Measurements from ENCODE around the gene FKBP6. TPM values are rescaled to one million over a fixed set of nuclear protein-coding genes. Genes with fewer than 3 reads are reported as not detected.
"Not testable (repeated sequence)": the region's sequence is repeated elsewhere in the genome, so short reads cannot be mapped to it uniquely, and the experiment has no call there.

Gene FKBP6
- total RNA-seq, 1 experiment from 2014 or later: not detected

GRCh38 chr7:73376262-73376661, 48.3 kb downstream of the FKBP6 start:
- DNase-seq (ENCODE audit: low read depth); in situ Hi-C loops (cut with HindIII; ENCODE audit: low pct_unique_long_range_greater_than_20kb, low sequenced_read_pairs): not testable (repeated sequence)

GRCh38 chr7:73376671-73377412, 48.9 kb downstream of the FKBP6 start:
- no peak for DNase-seq (ENCODE audit: low read depth)
- in situ Hi-C loops (cut with HindIII; ENCODE audit: low pct_unique_long_range_greater_than_20kb, low sequenced_read_pairs): no loop called here

DNA sequence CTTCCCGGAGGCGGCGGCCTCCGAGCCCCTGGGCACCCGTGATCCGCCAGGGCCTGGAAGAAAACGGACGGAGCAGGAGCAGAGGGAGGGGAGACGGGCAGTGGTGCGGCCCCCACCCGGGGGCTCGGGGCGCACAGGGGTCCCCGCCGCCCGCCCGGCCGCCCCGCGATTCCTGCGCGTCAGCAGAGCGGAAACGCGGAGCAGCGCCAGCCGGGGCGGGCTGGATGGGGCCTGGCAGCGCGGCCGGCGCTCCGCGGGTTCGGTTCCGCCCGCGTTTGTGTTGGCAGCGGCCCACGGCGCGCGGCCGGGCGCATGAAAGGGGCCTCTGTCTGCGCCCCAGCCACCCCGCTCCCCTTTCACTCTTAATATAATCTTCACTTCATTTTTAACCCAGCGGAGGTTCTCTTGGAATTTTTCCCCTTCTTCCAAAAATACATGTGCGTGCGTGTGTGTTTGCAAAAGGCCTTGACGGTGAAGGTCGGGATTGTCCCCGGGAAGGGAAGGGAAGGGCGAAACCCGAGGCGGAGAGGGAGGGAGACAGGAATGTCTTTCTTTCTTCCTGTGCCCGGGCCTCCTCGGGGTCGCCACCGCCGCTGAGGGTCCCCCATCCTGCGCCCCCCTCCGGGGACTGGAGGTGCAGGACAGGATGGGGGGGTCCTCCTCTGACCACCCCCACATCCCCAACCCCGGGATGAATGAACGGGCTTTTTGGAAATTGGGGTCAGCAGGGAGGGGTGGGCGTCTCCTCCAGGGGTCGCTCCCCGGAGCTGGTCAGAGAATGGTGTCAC, 49.6 kb downstream of the FKBP6 start:
- in situ Hi-C loops (cut with HindIII; ENCODE audit: low pct_unique_long_range_greater_than_20kb, low sequenced_read_pairs): not testable (repeated sequence)

GRCh38 chr7:73382934-73383503, 55.1 kb downstream of the FKBP6 start:
- no peak for DNase-seq (ENCODE audit: low read depth)
- in situ Hi-C loops (cut with HindIII; ENCODE audit: low pct_unique_long_range_greater_than_20kb, low sequenced_read_pairs): no loop called here

More for the DNA sequence above, 49.6 kb downstream of the FKBP6 start:
- DNase-seq (ENCODE audit: low read depth): not testable (repeated sequence)

DNA sequence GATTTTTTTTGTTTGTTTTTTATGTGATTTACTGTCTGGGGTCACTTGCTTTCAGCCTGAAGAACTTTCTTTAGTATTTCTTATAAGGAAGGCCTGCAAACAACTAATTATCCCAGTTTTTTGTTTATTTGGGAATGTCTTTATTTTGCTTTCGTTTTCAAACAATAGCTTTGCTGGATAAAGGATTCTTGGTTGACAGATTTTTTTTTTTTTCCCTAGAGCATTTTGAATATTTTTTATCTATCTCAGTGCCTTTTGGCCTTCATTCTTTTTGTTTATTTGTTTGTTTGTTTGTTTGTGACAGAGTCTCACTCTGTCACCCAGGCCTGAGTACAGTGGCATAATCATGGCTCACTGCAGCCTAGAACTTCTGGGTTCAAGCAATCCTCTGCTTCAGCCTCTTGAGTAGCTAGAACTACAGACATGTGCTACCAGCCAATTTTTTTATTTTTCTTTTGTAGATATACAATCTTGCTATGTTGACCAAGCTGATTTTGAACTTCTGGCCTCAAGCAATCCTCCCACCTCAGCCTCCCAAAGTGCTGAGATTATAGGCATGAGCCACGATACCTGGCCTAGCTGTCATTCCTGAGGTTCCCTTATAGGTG, 59.4 kb downstream of the FKBP6 start:
- in situ Hi-C loops (cut with HindIII; ENCODE audit: low pct_unique_long_range_greater_than_20kb, low sequenced_read_pairs): no loop called here
- DNase-seq (ENCODE audit: low read depth): no peak

DNA sequence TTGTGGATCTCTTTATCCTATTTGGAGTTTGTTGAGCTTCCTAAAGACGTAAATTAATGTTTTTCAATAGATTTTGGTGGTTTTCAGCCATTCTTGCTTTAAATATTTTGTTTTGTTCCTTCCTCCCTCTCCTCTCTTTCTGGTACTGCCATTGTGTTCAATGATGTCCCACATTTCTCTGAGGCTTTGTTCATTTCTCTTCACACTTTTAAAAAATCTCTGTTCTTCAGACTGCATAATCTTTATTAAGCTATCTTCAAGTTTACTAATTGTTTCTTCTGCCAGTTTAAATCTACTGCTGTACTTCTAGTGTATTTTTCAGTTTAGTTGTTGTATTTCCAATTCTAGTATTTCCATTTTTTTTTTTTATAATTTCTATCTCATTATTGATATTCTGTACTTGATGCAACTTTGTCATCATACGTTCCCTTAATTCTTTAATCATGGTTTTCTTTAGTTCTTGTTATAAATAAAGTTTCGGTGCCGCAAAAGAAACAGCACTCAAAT, 60.0 kb downstream of the FKBP6 start:
- DNase-seq (ENCODE audit: low read depth): no peak
- in situ Hi-C loops (cut with HindIII; ENCODE audit: low pct_unique_long_range_greater_than_20kb, low sequenced_read_pairs): no loop called here

DNA sequence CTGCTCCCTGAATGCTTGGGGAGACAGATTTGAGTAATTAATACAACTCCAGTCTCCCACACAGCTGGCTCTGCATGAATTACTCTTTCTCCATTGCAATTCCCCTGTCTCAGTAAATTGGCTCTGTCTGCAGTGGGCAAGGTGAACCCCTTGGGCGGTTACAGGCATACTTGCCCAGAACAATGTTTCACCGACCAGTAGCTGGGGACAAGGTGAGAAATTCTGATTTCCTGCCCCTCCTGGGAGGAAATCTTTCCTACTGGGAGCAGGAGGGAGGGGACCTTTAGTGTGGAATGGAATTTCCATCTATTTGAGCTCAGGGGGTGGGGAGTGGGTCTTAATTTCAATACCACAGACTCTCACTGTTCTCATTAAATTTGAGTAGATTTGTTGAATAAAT, 63.4 kb downstream of the FKBP6 start:
- DNase-seq (ENCODE audit: low read depth): no peak
- in situ Hi-C loops (cut with HindIII; ENCODE audit: low pct_unique_long_range_greater_than_20kb, low sequenced_read_pairs): no loop called here

- in situ Hi-C loops (cut with HindIII; ENCODE audit: low pct_unique_long_range_greater_than_20kb, low sequenced_read_pairs): no loop called here
- DNase-seq (ENCODE audit: low read depth): no peak
Measured at GRCh38 chr7:73394422-73394821, 66.5 kb downstream of the FKBP6 start.

GRCh38 chr7:73395538-73396503, 67.9 kb downstream of the FKBP6 start:
- no peak for DNase-seq (ENCODE audit: low read depth)
- in situ Hi-C loops (cut with HindIII; ENCODE audit: low pct_unique_long_range_greater_than_20kb, low sequenced_read_pairs): no loop called here

- in situ Hi-C loops (cut with HindIII; ENCODE audit: low pct_unique_long_range_greater_than_20kb, low sequenced_read_pairs): no loop called here
- no peak for DNase-seq (ENCODE audit: low read depth)
Measured at GRCh38 chr7:73397521-73398281, 69.7 kb downstream of the FKBP6 start.

DNA sequence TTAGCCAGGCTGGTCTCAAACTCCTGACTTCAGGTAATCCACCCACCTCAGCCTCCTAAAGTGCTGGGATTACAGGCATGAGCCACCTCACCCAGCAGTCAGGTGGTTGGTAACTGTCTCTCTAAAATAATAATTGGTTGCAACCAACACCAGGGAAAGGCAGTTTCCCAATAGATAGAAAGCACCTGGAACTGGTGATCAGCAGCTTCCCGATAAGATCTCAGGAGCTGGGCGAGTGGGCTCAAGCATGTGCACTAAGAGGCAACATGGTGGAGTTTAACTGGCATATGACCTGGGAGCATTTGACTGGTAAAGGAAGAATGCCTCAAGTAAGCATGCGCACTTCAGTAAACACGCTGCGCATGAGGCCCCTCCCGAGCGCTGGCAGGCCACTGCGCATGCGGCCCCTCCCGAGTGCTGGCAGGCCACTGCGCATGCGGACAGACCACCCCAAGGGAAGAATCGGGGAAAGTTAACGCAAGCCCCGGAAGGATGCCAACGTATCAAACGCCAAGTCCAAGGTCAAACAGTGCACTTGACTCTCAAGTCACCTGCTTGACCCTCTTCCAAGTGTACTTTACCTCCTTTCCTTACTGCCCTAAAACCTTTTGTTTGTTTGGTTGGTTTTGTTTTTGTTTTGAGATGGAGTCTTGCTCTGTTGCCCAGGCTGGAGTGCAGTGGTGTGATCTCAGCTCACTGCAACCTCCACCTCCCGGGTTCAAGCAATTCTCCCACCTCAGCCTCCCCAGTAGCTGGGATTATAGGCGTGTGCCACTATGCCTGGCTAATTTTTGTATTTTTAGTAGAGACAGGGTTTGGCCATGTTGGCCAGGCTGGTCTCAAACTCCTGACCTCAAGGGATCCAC, 71.5 kb downstream of the FKBP6 start:
- DNase-seq (ENCODE audit: low read depth); in situ Hi-C loops (cut with HindIII; ENCODE audit: low pct_unique_long_range_greater_than_20kb, low sequenced_read_pairs): not testable (repeated sequence)

DNA sequence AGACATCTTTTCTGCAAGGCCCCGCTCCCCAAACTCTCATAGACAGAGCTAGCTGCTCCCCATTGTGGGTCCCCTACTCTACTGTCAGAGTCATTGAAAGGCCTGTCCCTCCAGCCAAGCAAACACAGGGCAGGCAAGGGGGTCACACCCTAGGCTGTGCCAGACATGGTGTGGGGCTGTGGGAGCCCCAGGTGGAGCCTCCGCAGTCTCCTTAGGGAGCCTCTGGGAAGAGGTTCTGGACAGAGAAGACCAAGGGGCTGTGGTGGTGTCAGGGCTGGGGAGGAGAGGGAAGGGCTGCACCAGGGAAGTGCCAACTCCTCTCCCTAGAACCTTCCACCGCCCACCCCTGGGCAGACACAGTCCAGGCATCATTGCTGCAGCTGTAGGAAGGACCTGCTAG, 76.9 kb downstream of the FKBP6 start:
- DNase-seq (ENCODE audit: low read depth); in situ Hi-C loops (cut with HindIII; ENCODE audit: low pct_unique_long_range_greater_than_20kb, low sequenced_read_pairs): not testable (repeated sequence)

Other genes starting within 250 kb of the FKBP6 start
- not detected in 2 replicates for gene SPDYE9, start 242.1 kb upstream of the FKBP6 start, total RNA-seq (2014; rRNA removed; shearing (Covaris generic); ENCODE audit: low replicate concordance)
- 58.0 and 64.4 TPM in 2 replicates for gene NSUN5, start 19.3 kb upstream of the FKBP6 start, total RNA-seq (2014; rRNA removed; shearing (Covaris generic); ENCODE audit: low replicate concordance)
- gene TRIM50, start 79 bp upstream of the FKBP6 start, total RNA-seq (2014; rRNA removed; shearing (Covaris generic); ENCODE audit: low replicate concordance): not detected in 2 replicates
- gene FZD9, start 105.6 kb downstream of the FKBP6 start, total RNA-seq (2014; rRNA removed; shearing (Covaris generic); ENCODE audit: low replicate concordance): 1.2 and 4.9 TPM in 2 replicates
- 50.9 and 54.6 TPM in 2 replicates for gene BAZ1B, start 194.1 kb downstream of the FKBP6 start, total RNA-seq (2014; rRNA removed; shearing (Covaris generic); ENCODE audit: low replicate concordance)
- 53.8 and 61.7 TPM in 2 replicates for gene BCL7B, start 229.5 kb downstream of the FKBP6 start, total RNA-seq (2014; rRNA removed; shearing (Covaris generic); ENCODE audit: low replicate concordance)

All from Caki2 (cell line).